ENCODE results near the gene TMEM132C. TPM values are rescaled to one million over a fixed set of nuclear protein-coding genes. Genes with fewer than 3 reads are reported as not detected.
A peak's percentile ranks its signal among the peaks of the same experiment; 100 is the strongest.

The TMEM132C gene
- total RNA-seq, 2 experiments from 2014 or later: not detected

GRCh38 chr12:128715485-128715884, 448.5 kb downstream of the TMEM132C start:
- Histone ChIP-seq H3K79me2 (ENCODE audit: insufficient read depth, low read depth, low read length) (no peaks in the 10 kb centered on the region), H3K4me2 (ENCODE audit: low read length) (no peak overlapping the region), H3K27ac (ENCODE audit: low read depth, low read length, poor library complexity, severe bottlenecking) (no peak overlapping the region), H3K36me3 (ENCODE audit: insufficient read depth, low read length) (no peaks in the 10 kb centered on the region), H3K9me2 (ENCODE audit: insufficient read depth, low read length) (no peaks in the 10 kb centered on the region), H3K4me1 (ENCODE audit: insufficient read depth, low read length, poor library complexity, severe bottlenecking) (no peaks in the 10 kb centered on the region), H2AFZ (ENCODE audit: low read length) (no peak overlapping the region), H4K20me1 (ENCODE audit: insufficient read depth, low read length) (no peaks in the 10 kb centered on the region), H3K4me3 (ENCODE audit: low read depth, low read length, poor library complexity, severe bottlenecking) (no peak overlapping the region), H3K9me3 (ENCODE audit: low read length) (no peaks in the 10 kb centered on the region)
- no TSS peak for BruUV-seq (replicated peaks)
- ChIA-PET POLR2A (no interaction called here), CTCF (ENCODE audit: unreplicated experiment) (no interaction called here)
- no peak for DNase-seq (ENCODE audit: low spot score)
- TF ChIP-seq, protein P1, sequence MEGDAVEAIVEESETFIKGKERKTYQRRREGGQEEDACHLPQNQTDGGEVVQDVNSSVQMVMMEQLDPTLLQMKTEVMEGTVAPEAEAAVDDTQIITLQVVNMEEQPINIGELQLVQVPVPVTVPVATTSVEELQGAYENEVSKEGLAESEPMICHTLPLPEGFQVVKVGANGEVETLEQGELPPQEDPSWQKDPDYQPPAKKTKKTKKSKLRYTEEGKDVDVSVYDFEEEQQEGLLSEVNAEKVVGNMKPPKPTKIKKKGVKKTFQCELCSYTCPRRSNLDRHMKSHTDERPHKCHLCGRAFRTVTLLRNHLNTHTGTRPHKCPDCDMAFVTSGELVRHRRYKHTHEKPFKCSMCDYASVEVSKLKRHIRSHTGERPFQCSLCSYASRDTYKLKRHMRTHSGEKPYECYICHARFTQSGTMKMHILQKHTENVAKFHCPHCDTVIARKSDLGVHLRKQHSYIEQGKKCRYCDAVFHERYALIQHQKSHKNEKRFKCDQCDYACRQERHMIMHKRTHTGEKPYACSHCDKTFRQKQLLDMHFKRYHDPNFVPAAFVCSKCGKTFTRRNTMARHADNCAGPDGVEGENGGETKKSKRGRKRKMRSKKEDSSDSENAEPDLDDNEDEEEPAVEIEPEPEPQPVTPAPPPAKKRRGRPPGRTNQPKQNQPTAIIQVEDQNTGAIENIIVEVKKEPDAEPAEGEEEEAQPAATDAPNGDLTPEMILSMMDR (conservative IDR thresholded peaks at IDR 0.05; ENCODE audit: low read length): no peak
- no peak for TF ChIP-seq EZH2phosphoT487 (IDR thresholded peaks at IDR 0.05; ENCODE audit: borderline replicate concordance, low read depth, low read length)
- intact Hi-C loops (cut with micrococcal nuclease; ENCODE audit: unreplicated experiment): no loop called here

GRCh38 chr12:128724468-128725046, 457.6 kb downstream of the TMEM132C start:
- intact Hi-C loops (cut with micrococcal nuclease; ENCODE audit: unreplicated experiment): no loop called here
- CTCF ChIA-PET (ENCODE audit: unreplicated experiment): no interaction called here
- POLR2A ChIA-PET: interaction anchor here (0.6 kb wide), 1 partner anchor 508 kb away, joined by 4 read pairs; no protein-coding TSS in a partner anchor
- Histone ChIP-seq H3K9me3 (ENCODE audit: low read length) (no peaks in the 10 kb centered on the region), H3K27ac (ENCODE audit: low read depth, low read length, poor library complexity, severe bottlenecking) (no peak overlapping the region), H3K4me2 (ENCODE audit: low read length) (0 out of 2 replicates have a peak overlapping the region, but pooled peaks have one; percentile 8), H3K36me3 (ENCODE audit: insufficient read depth, low read length) (no peaks in the 10 kb centered on the region), H3K4me3 (ENCODE audit: low read depth, low read length, poor library complexity, severe bottlenecking) (no peak overlapping the region), H3K79me2 (ENCODE audit: insufficient read depth, low read depth, low read length) (no peaks in the 10 kb centered on the region), H3K9me2 (ENCODE audit: insufficient read depth, low read length) (no peaks in the 10 kb centered on the region), H4K20me1 (ENCODE audit: insufficient read depth, low read length) (no peaks in the 10 kb centered on the region), H3K4me1 (ENCODE audit: insufficient read depth, low read length, poor library complexity, severe bottlenecking) (peaks cover 10% of the 10 kb centered on the region), H2AFZ (ENCODE audit: low read length) (no peak overlapping the region)
- BruUV-seq (replicated peaks): no TSS peak
- peak; percentile 5 for DNase-seq (ENCODE audit: low spot score)
- TF ChIP-seq EZH2phosphoT487 (IDR thresholded peaks at IDR 0.05; ENCODE audit: borderline replicate concordance, low read depth, low read length): no peak
- TF ChIP-seq, protein P1 (conservative IDR thresholded peaks at IDR 0.05; ENCODE audit: low read length): no peak

- Histone ChIP-seq H4K20me1 (ENCODE audit: insufficient read depth, low read length) (no peaks in the 10 kb centered on the region), H3K9me3 (ENCODE audit: low read length) (no peaks in the 10 kb centered on the region), H3K4me3 (ENCODE audit: low read depth, low read length, poor library complexity, severe bottlenecking) (no peak overlapping the region), H3K36me3 (ENCODE audit: insufficient read depth, low read length) (no peaks in the 10 kb centered on the region), H2AFZ (ENCODE audit: low read length) (no peak overlapping the region), H3K27ac (ENCODE audit: low read depth, low read length, poor library complexity, severe bottlenecking) (no peak overlapping the region), H3K79me2 (ENCODE audit: insufficient read depth, low read depth, low read length) (no peaks in the 10 kb centered on the region), H3K4me1 (ENCODE audit: insufficient read depth, low read length, poor library complexity, severe bottlenecking) (peaks cover 10% of the 10 kb centered on the region), H3K4me2 (ENCODE audit: low read length) (no peak overlapping the region), H3K9me2 (ENCODE audit: insufficient read depth, low read length) (no peaks in the 10 kb centered on the region)
- intact Hi-C loops (cut with micrococcal nuclease; ENCODE audit: unreplicated experiment): no loop called here
- ChIA-PET POLR2A (interaction anchor here (0.6 kb wide), 1 partner anchor 1871 kb away, joined by 4 read pairs; no protein-coding TSS in a partner anchor), CTCF (ENCODE audit: unreplicated experiment) (no interaction called here)
- no TSS peak for BruUV-seq (replicated peaks)
- no peak for TF ChIP-seq EZH2phosphoT487 (IDR thresholded peaks at IDR 0.05; ENCODE audit: borderline replicate concordance, low read depth, low read length)
- TF ChIP-seq, protein P1 (conservative IDR thresholded peaks at IDR 0.05; ENCODE audit: low read length): no peak
- no peak for DNase-seq (ENCODE audit: low spot score)
These were observed 459.9 kb downstream of the TMEM132C start for GRCh38 chr12:128726886-128727285.

All from OCI-LY7 (cell line).